H9 (cell line): ENCODE measurements around the gene TMEM200C. TPM values are rescaled to one million over a fixed set of nuclear protein-coding genes. Genes with fewer than 3 reads are reported as not detected.

Source experiments
- DNase-seq: peaks from one replicate; pipeline ENCODE4 v3.0.0-alpha.2; 2017
- H2AFZ ChIP-seq: one replicate; pipeline ENCODE4 v1.6.1; 2013; ENCODE audit warnings: mild to moderate bottlenecking, low read length, control low read depth, moderate library complexity
- H2AK5ac ChIP-seq: 2 replicates; pipeline ENCODE4 v1.6.1; 2013; ENCODE audit warnings: low read length, control low read depth, mixed read lengths; ENCODE audit not compliant: insufficient read length
- H2BK120ac ChIP-seq: one replicate; pipeline ENCODE4 v1.6.1; 2013; ENCODE audit warnings: low read depth, mild to moderate bottlenecking, low read length, control low read depth, inconsistent platforms; ENCODE audit not compliant: poor library complexity, severe bottlenecking
- H2BK12ac ChIP-seq: 2 replicates; pipeline ENCODE4 v1.6.1; 2013; ENCODE audit warnings: low read length, control low read depth, mixed read lengths, low read depth; ENCODE audit not compliant: insufficient read length
- H2BK15ac ChIP-seq: 2 replicates; pipeline ENCODE4 v1.6.1; 2013; ENCODE audit warnings: low read depth, low read length, control low read depth
- H2BK20ac ChIP-seq: one replicate; pipeline ENCODE4 v1.6.1; 2013; ENCODE audit warnings: low read depth, mild to moderate bottlenecking, low read length, control low read depth, inconsistent platforms; ENCODE audit not compliant: poor library complexity, severe bottlenecking
- H2BK5ac ChIP-seq: 2 replicates; pipeline ENCODE4 v1.6.1; 2013; ENCODE audit warnings: low read length, control low read depth, mixed read lengths; ENCODE audit not compliant: insufficient read length
- H3K14ac ChIP-seq: 2 replicates; pipeline ENCODE4 v1.6.1; 2013; ENCODE audit warnings: low read length, control low read depth; ENCODE audit not compliant: insufficient read depth
- H3K18ac ChIP-seq: 2 replicates; pipeline ENCODE4 v1.6.1; 2013; ENCODE audit warnings: low read depth, mild to moderate bottlenecking, mixed read lengths, low read length, control low read depth; ENCODE audit not compliant: insufficient read length
- H3K23ac ChIP-seq: 2 replicates; pipeline ENCODE4 v1.6.1; 2013; ENCODE audit warnings: low read length, control low read depth, mixed read lengths, low read depth; ENCODE audit not compliant: insufficient read length
- H3K23me2 ChIP-seq: 2 replicates; pipeline ENCODE4 v1.6.1; 2013; ENCODE audit warnings: low read depth, mild to moderate bottlenecking, mixed read lengths, low read length, control low read depth; ENCODE audit not compliant: insufficient read length, poor library complexity, severe bottlenecking
- H3K27ac ChIP-seq: 2 replicates; pipeline ENCODE4 v1.5.1; 2013; ENCODE audit warnings: low read length, control low read depth, mixed read lengths, low read depth; ENCODE audit not compliant: insufficient read length
- H3K27me3 ChIP-seq: 2 replicates; pipeline ENCODE4 v1.6.1; 2013; ENCODE audit warnings: low read length, control low read depth, inconsistent platforms; ENCODE audit not compliant: insufficient read depth
- H3K4ac ChIP-seq: 2 replicates; pipeline ENCODE4 v1.6.1; 2013; ENCODE audit warnings: low read depth, mild to moderate bottlenecking, control low read depth, inconsistent platforms, low read length, moderate library complexity
- H3K4me1 ChIP-seq: 2 replicates; pipeline ENCODE4 v1.6.1; 2013; ENCODE audit warnings: low read length, control low read depth, inconsistent platforms; ENCODE audit not compliant: insufficient read depth
- H3K4me2 ChIP-seq: 2 replicates; pipeline ENCODE4 v1.6.1; 2013; ENCODE audit warnings: low read length, control low read depth, mixed read lengths; ENCODE audit not compliant: insufficient read length, insufficient read depth
- H3K56ac ChIP-seq: 2 replicates; pipeline ENCODE4 v1.6.1; 2013; ENCODE audit warnings: low read depth, mild to moderate bottlenecking, mixed read lengths, low read length, control low read depth; ENCODE audit not compliant: insufficient read length
- H3K79me1 ChIP-seq: 2 replicates; pipeline ENCODE4 v1.6.1; 2013; ENCODE audit warnings: low read depth, mild to moderate bottlenecking, moderate library complexity, low read length, control low read depth, inconsistent platforms; ENCODE audit not compliant: insufficient read depth, poor library complexity, severe bottlenecking
- H3K79me2 ChIP-seq: 2 replicates; pipeline ENCODE4 v1.6.1; 2013; ENCODE audit warnings: low read length, control low read depth, inconsistent platforms; ENCODE audit not compliant: insufficient read depth
- H3K9ac ChIP-seq: 2 replicates; pipeline ENCODE4 v1.6.1; 2013; ENCODE audit warnings: low read length, control low read depth, mixed read lengths; ENCODE audit not compliant: insufficient read length; ENCODE audit errors: extremely low read depth
- H3K9me3 ChIP-seq: one replicate; pipeline ENCODE4 v1.6.1; 2013; ENCODE audit warnings: low read depth, low read length, inconsistent platforms; ENCODE audit not compliant: control insufficient read depth
- H3T11ph ChIP-seq: one replicate; pipeline ENCODE4 v1.6.1; 2013; ENCODE audit warnings: mild to moderate bottlenecking, low read length, control low read depth, inconsistent platforms
- H4K20me1 ChIP-seq: one replicate; pipeline ENCODE4 v1.6.1; 2013; ENCODE audit not compliant: control insufficient read depth, insufficient read length, insufficient read depth
- H4K5ac ChIP-seq: 2 replicates; pipeline ENCODE4 v1.6.1; 2013; ENCODE audit warnings: low read depth, mild to moderate bottlenecking, mixed read lengths, low read length, control low read depth; ENCODE audit not compliant: insufficient read length
- H4K8ac ChIP-seq: replicated peaks from 2 replicates; pipeline ENCODE4 v1.6.1; 2013; ENCODE audit warnings: low read length, control low read depth, mixed read lengths, low read depth; ENCODE audit not compliant: insufficient read length
- H4K91ac ChIP-seq: 2 replicates; pipeline ENCODE4 v1.6.1; 2013; ENCODE audit warnings: low read depth, mild to moderate bottlenecking, moderate library complexity, mixed read lengths, low read length, control low read depth; ENCODE audit not compliant: insufficient read length
- H3K27ac Mint-ChIP-seq, 3 experiments: 2 replicates in 2 of 3; 3 replicates in 1 of 3; pipeline ENCODE4 v1.8.0; 2020 to 2021; ENCODE audit warnings: mixed read lengths in 3 of 3, mild to moderate bottlenecking in 1 of 3, moderate library complexity in 1 of 3
- H3K27me3 Mint-ChIP-seq: 2 replicates; pipeline ENCODE4 v1.8.0; 2021; ENCODE audit warnings: low read depth, mild to moderate bottlenecking, moderate library complexity, mixed read lengths
- H3K36me3 Mint-ChIP-seq, 3 experiments: 2 replicates in 2 of 3; 3 replicates in 1 of 3; pipeline ENCODE4 v1.8.0; 2020 to 2021; ENCODE audit warnings: low read depth in 3 of 3, mixed read lengths in 3 of 3; ENCODE audit not compliant: insufficient read depth in 1 of 3
- H3K4me1 Mint-ChIP-seq, 2 experiments: 2 replicates each; pipeline ENCODE4 v1.8.0; 2020; ENCODE audit warnings: mixed read lengths in 2 of 2
- H3K4me3 Mint-ChIP-seq, 2 experiments: 2 replicates in 1 of 2; 3 replicates in 1 of 2; pipeline ENCODE4 v1.8.0; 2020 to 2021; ENCODE audit warnings: mild to moderate bottlenecking in 2 of 2, mixed read lengths in 2 of 2, moderate library complexity in 1 of 2
- H3K9me3 Mint-ChIP-seq, 2 experiments: 2 replicates in 1 of 2; 3 replicates in 1 of 2; pipeline ENCODE4 v1.8.0; 2020; ENCODE audit warnings: mild to moderate bottlenecking in 2 of 2, mixed read lengths in 2 of 2, moderate library complexity in 1 of 2
- WGBS: extraction: QIAGEN DNeasy Blood & Tissue Kit; methylation state at CpG from one replicate; pipeline ENCODE4 v1.1.7; 2013; ENCODE audit warnings: missing lambda C conversion rate, low lambda C conversion rate, mixed read lengths; ENCODE audit not compliant: insufficient read length; ENCODE audit errors: extremely low coverage; 5-methylcytosine and 5-hydroxymethylcytosine counted together
- total RNA-seq: library from RNA; stranded (reverse); gene quantifications from 2 replicates; pipeline ENCODE4 v1.2.1, GENCODE V29; 2021
- TF ChIP-seq, protein P1 (sequence below): fragments of 200-600 bp; sonication (generic); conservative IDR thresholded peaks from 3 replicates; pipeline ENCODE4 v1.8.0; 2021; ENCODE audit warnings: antibody characterized with exemption, mild to moderate bottlenecking

TMEM200C gene
- total RNA-seq, 1 experiment from 2014 or later, result 6.3 TPM

- no peaks in the 10 kb centered on the region for H3K9me3 ChIP-seq
- H3K18ac ChIP-seq, result no peak overlapping the region
- no peak overlapping the region for H2BK5ac ChIP-seq
- no peak overlapping the region for H2AK5ac ChIP-seq
- DNase-seq, result peak; percentile 72
- Mint-ChIP-seq H3K4me3 (peak overlapping the region; percentile 60 to 71), H3K27ac (no peak overlapping the region), H3K4me1 (peaks cover 27 to 30% of the 10 kb centered on the region in 2 experiments), H3K9me3 (no peaks in the 10 kb centered on the region; a peak in 1 of 5 replicates), H3K36me3 (peaks cover 2 to 8% (median 5%) of the 10 kb centered on the region in 3 experiments; a peak in 6 of 7 replicates), H3K27me3 (peaks cover 47% of the 10 kb centered on the region)
- TF ChIP-seq, protein P1, sequence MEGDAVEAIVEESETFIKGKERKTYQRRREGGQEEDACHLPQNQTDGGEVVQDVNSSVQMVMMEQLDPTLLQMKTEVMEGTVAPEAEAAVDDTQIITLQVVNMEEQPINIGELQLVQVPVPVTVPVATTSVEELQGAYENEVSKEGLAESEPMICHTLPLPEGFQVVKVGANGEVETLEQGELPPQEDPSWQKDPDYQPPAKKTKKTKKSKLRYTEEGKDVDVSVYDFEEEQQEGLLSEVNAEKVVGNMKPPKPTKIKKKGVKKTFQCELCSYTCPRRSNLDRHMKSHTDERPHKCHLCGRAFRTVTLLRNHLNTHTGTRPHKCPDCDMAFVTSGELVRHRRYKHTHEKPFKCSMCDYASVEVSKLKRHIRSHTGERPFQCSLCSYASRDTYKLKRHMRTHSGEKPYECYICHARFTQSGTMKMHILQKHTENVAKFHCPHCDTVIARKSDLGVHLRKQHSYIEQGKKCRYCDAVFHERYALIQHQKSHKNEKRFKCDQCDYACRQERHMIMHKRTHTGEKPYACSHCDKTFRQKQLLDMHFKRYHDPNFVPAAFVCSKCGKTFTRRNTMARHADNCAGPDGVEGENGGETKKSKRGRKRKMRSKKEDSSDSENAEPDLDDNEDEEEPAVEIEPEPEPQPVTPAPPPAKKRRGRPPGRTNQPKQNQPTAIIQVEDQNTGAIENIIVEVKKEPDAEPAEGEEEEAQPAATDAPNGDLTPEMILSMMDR, result peak; percentile 65; the same call in 2 of the 3 replicates
- no peak overlapping the region for H4K91ac ChIP-seq
- no peak overlapping the region for H3K56ac ChIP-seq
- H3K14ac ChIP-seq, result peak overlapping the region; percentile 44; the same call in 1 of the 2 replicates
- H2BK15ac ChIP-seq, result no peak overlapping the region
- no peaks in the 10 kb centered on the region for H3K79me1 ChIP-seq
- no peaks in the 10 kb centered on the region for H3K79me2 ChIP-seq
- no peak overlapping the region for H2BK12ac ChIP-seq
- H2BK120ac ChIP-seq, result no peak overlapping the region
- H3K4me1 ChIP-seq, result no peaks in the 10 kb centered on the region
- H2BK20ac ChIP-seq, result no peak overlapping the region
- H2AFZ ChIP-seq, result no peak overlapping the region
- H4K20me1 ChIP-seq, result no peaks in the 10 kb centered on the region
- no peak overlapping the region for H4K8ac ChIP-seq
- H3K23me2 ChIP-seq, result peaks cover 21% of the 10 kb centered on the region
- peak overlapping the region; percentile 71 for H3K4me2 ChIP-seq
- H3K4ac ChIP-seq, result no peak overlapping the region
- H3K23ac ChIP-seq, result no peak overlapping the region
- H4K5ac ChIP-seq, result no peak overlapping the region
- no peak overlapping the region for H3K27ac ChIP-seq
- no peak overlapping the region for H3K9ac ChIP-seq
- H3K27me3 ChIP-seq, result peaks cover 2% of the 10 kb centered on the region; the same call in 1 of the 2 replicates
- no CpG with 5 or more reads among the region's 106 CpGs for WGBS
- H3T11ph ChIP-seq, result no peak overlapping the region
Observed at GRCh38 chr18:5890331-5891183, 4.8 kb downstream of the TMEM200C start.
